ENCODE data around the gene ZIC1.

- TF ChIP-seq CTCF (IDR thresholded peaks at IDR 0.05): no peak
- TF ChIP-seq POLR2A (IDR thresholded peaks at IDR 0.05): no peak
Observed at GRCh38 chr3:147412261-147412916, 3.2 kb downstream of the ZIC1 start.
